HG03457 (cell line): ENCODE data around the gene BTD.

ENCODE experiments used
- ATAC-seq: cut with Tn5 transposase; IDR thresholded peaks from one replicate; pipeline ENCODE4 v1.9.1; 2021; ENCODE audit warnings: moderate number of reproducible peaks; ENCODE audit not compliant: unreplicated experiment

The BTD gene

GRCh38 chr3:15660055-15660935 is 58.8 kb downstream of the BTD start:
- ATAC-seq, result no peak

GRCh38 chr3:15664144-15664543 is 62.6 kb downstream of the BTD start:
- no peak for ATAC-seq

- no peak for ATAC-seq
Observed at GRCh38 chr3:15665510-15666150, 64.1 kb downstream of the BTD start.

GRCh38 chr3:15666277-15666676 is 64.7 kb downstream of the BTD start:
- ATAC-seq, result no peak

- peak; percentile 77 for ATAC-seq
Observed at GRCh38 chr3:15667484-15667883, 65.9 kb downstream of the BTD start.

GRCh38 chr3:15673536-15673935 is 72.0 kb downstream of the BTD start:
- no peak for ATAC-seq

- no peak for ATAC-seq
Observed at GRCh38 chr3:15676259-15676658, 74.7 kb downstream of the BTD start.

- no peak for ATAC-seq
Observed at GRCh38 chr3:15679306-15679705, 77.8 kb downstream of the BTD start.

- no peak for ATAC-seq
Observed at GRCh38 chr3:15681668-15682067, 80.1 kb downstream of the BTD start.

GRCh38 chr3:15682561-15683185 is 81.1 kb downstream of the BTD start:
- no peak for ATAC-seq

- ATAC-seq, result no peak
Observed at GRCh38 chr3:15683253-15683652, 81.7 kb downstream of the BTD start.

GRCh38 chr3:15685927-15686326 is 84.4 kb downstream of the BTD start:
- no peak for ATAC-seq

- no peak for ATAC-seq
Observed at GRCh38 chr3:15690230-15690629, 88.7 kb downstream of the BTD start.

GRCh38 chr3:15690748-15691147 is 89.2 kb downstream of the BTD start:
- ATAC-seq, result no peak

- ATAC-seq, result no peak
Observed at GRCh38 chr3:15693355-15693754, 91.8 kb downstream of the BTD start.

- ATAC-seq, result no peak
Observed at GRCh38 chr3:15694628-15695027, 93.1 kb downstream of the BTD start.
